GM21576 (cell line): ENCODE measurements around the gene MCHR1.

Experiments used
- ATAC-seq: cut with Tn5 transposase; IDR thresholded peaks from one replicate; pipeline ENCODE4 v1.9.1; 2021; ENCODE audit warnings: mild to moderate bottlenecking, moderate library complexity; ENCODE audit not compliant: unreplicated experiment

MCHR1 gene

DNA sequence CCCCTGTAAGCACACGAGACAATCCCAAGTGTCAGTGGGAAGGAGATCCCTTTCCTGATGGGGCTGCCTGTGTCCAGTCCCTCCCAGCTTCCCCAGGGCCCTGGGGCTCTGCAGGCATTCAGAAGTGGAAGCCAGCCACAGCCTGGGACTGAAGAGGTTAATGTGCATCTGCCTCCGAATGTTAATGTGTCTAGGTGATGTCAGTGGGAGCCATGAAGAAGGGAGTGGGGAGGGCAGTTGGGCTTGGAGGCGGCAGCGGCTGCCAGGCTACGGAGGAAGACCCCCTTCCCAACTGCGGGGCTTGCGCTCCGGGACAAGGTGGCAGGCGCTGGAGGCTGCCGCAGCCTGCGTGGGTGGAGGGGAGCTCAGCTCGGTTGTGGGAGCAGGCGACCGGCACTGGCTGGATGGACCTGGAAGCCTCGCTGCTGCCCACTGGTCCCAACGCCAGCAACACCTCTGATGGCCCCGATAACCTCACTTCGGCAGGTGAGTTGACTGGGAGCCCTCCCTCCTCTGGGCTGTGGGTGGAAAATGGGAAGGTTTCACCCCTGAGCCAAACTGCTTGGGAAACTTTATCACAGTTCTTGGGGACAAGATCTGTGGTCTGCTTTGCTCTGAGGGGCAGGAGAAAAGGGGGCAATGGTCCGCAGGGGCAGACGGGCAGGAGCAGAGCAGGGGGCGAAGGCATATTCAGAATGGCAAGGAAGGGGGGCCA lies at the start of gene MCHR1:
MCHR1 (plus strand) TSS at position 236 of the 715 bp plus-strand sequence; CDS start at position 405, 169 bp downstream.
- ATAC-seq = no peak

- no peak for ATAC-seq
Measured at GRCh38 chr22:40631925-40632324, 47.4 kb upstream of the MCHR1 start.

- ATAC-seq = no peak
Measured at GRCh38 chr22:40633036-40633435, 46.2 kb upstream of the MCHR1 start.

DNA sequence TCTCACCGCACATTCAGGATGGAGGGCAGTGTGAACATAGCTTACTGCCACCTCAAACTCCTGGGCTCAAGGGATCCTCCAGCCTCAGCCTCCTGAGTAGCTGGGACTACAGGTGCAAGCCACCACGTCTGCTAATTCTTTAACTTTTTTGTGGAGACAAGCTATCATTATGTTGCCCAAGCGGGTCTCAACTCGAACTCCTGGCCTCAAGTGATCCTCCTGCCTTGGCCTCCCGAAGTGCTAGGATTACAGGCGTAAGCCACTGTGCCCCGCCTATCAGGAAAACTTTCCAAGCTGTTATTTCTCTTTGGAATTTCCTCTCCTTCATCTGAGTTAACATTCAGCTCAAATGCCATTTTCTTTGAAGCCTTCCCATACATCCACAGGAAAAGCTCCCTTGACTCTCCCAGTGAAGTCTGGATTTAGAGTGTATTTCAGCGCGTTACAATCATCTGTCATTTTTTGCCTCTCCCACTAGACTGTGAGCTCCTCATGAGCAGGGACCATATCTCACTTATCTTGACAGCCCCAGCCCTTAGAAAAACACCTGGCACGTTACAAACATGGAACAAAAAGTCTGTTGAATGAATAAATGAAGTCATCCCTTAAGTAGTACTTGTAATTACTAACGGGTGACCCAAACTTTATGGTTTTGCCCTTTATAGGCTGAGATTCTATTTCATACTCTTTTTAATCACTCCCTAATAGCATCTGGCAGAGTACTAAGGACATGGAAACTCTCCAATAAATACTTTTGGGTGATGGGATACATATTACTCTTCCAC lies 45.0 kb upstream of the MCHR1 start:
- ATAC-seq = no peak

- no peak for ATAC-seq
Measured at GRCh38 chr22:40635043-40635939, 44.0 kb upstream of the MCHR1 start.

- ATAC-seq = peak; percentile 14
Measured at GRCh38 chr22:40635940-40636379, 43.3 kb upstream of the MCHR1 start.

GRCh38 chr22:40636380-40637182 lies 42.7 kb upstream of the MCHR1 start, which contains the start of gene MRTFA:
TSS of gene MRTFA (minus strand) at chr22:40636719.
- ATAC-seq = peak; percentile 87

GRCh38 chr22:40637183-40638150 lies 41.8 kb upstream of the MCHR1 start:
- no peak for ATAC-seq

- ATAC-seq = no peak
Measured at GRCh38 chr22:40638261-40638660, 41.0 kb upstream of the MCHR1 start.

- ATAC-seq = no peak
Measured at GRCh38 chr22:40641269-40641668, 38.0 kb upstream of the MCHR1 start.

GRCh38 chr22:40642316-40642715 lies 37.0 kb upstream of the MCHR1 start:
- no peak for ATAC-seq

- no peak for ATAC-seq
Measured at GRCh38 chr22:40645579-40646197, 33.6 kb upstream of the MCHR1 start.

DNA sequence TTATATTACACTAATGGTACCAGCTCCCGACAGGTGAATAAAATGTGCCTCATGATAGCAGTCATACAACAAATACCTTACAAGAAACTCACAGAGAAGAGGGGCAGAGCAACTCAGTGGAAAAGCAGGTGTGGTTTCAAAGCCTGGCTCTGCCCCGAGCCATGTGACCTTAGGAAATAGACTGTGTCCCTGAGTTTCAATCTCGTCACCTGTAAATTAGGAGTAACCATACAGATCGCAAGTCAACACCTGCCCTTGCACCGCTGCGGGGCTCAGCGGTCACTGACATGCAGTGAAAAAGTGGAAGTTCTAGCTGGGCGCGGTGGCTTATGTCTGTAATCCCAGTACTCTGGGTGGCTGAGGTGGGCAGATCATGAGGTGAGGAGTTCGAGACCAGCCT lies 30.9 kb upstream of the MCHR1 start:
- ATAC-seq = no peak

- no peak for ATAC-seq
Measured at GRCh38 chr22:40651057-40651456, 28.2 kb upstream of the MCHR1 start.

DNA sequence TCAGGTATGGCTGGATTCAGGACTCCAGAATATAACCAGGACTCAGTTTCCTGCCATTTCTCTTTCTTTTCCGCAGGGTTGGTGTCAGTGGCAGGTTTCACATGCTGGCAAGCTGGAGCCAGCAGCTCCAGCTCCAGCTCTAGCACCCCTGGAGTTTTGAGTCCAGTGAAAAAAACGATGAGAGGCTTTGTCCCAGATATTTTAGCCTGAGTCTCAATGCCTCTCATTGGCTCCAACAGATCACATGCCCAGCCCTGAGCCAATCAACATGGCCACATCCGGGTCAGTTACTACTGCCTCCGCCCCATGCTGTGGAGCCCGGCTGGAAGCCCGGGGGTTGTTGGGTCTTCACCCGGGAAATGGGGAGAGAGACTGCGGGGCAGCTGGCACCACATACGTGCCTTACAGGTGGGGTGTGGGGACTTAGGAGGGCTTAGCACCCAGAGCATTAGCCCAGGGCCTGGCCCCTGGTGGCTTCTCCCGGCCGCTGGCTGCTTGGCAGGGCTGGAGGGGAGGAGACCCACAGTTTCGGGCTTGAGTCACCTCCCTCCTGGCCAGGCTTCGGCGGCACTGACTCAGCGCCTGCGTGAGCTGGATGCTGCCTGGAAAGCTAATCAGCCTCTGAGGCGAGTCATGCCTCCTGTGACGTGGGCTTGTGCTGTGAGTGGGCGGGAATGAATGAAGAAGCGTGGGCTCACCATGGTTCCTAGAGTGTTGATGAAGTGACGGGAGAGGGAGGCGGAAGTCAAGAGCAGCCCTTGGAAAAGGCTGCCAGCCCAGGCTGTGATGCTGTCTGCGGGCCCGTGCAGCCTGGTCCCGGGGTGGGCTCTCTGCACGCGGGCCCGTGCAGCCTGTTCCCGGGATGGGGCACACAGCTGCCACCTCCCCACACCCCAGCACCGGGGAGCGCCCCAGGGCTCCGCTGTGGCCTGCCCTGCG lies 27.5 kb upstream of the MCHR1 start:
- ATAC-seq = no peak

- no peak for ATAC-seq
Measured at GRCh38 chr22:40653361-40653760, 25.9 kb upstream of the MCHR1 start.

DNA sequence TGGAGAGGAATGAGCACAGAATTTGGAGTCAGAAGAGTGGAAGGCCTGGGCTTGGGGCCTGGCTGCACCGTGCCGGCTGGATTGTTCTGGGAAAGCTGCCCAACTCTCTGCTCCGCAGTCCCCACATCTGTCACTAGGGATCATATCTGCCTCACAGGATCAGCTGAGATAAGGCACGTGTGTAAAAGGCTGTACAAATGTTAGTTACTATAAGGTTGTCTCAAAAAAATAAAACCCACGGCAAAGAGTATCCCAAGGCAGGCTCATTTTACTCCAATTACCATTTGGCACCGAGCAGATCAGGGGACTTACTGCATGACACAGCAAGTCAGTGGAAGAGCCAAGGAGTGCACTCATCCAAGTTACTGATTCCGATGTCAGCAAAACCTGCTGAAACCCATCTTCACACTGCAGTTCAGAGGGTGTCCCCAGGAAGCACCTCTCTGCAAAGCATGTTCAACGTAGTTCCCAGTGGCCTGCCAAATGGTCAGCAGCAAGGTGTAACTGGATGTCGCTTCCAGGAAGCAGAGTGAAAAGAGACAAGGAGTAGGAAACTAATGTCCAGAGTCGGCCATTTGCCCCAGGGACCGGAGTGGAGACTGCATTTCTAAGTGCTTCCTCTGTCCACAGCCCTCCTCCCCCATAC lies 24.6 kb upstream of the MCHR1 start:
- no peak for ATAC-seq
